Lung microvascular endothelial cell (primary cell): ENCODE results near the gene SLC22A2. TPM values are rescaled to one million over a fixed set of nuclear protein-coding genes. Genes with fewer than 3 reads are reported as not detected.
"Not testable (repeated sequence)": the region's sequence is repeated elsewhere in the genome, so short reads cannot be mapped to it uniquely, and the experiment has no call there.

Source experiments
- DNase-seq, 2 donors: peaks; one replicate each; pipeline versions ENCODE4 v3.0.0 to v3.0.0-alpha.2; 2010; ENCODE audit warnings: low read depth in 2 of 2
- total RNA-seq: library from RNA; depleted of rRNA; stranded (reverse); fragments of >200 nt; gene quantifications from 2 replicates; pipeline ENCODE4 v1.2.1, GENCODE V29; 2014

SLC22A2 gene
- total RNA-seq, 1 donor from 2014 or later: not detected

GRCh38 chr6:160248538-160248937, 10.1 kb downstream of the SLC22A2 start:
- DNase-seq: no peak

- DNase-seq: no peak
Measured at GRCh38 chr6:160247457-160247883, 11.2 kb downstream of the SLC22A2 start.

GRCh38 chr6:160240691-160241084, 17.9 kb downstream of the SLC22A2 start:
- no peak for DNase-seq

- no peak for DNase-seq
Measured at GRCh38 chr6:160239929-160240690, 18.5 kb downstream of the SLC22A2 start.

GRCh38 chr6:160238761-160239751, 19.6 kb downstream of the SLC22A2 start:
- DNase-seq: no peak

GRCh38 chr6:160238278-160238711, 20.3 kb downstream of the SLC22A2 start:
- DNase-seq: no peak

GRCh38 chr6:160237597-160238275, 20.9 kb downstream of the SLC22A2 start:
- not testable (repeated sequence) for DNase-seq

GRCh38 chr6:160236235-160236872, 22.3 kb downstream of the SLC22A2 start:
- not testable (repeated sequence) for DNase-seq

- DNase-seq: not testable (repeated sequence)
Measured at GRCh38 chr6:160233950-160234640, 24.5 kb downstream of the SLC22A2 start.

- DNase-seq: no peak
Measured at GRCh38 chr6:160227769-160228161, 30.9 kb downstream of the SLC22A2 start.

- DNase-seq: no peak
Measured at GRCh38 chr6:160227038-160227768, 31.4 kb downstream of the SLC22A2 start.

- DNase-seq: no peak
Measured at GRCh38 chr6:160226118-160226591, 32.5 kb downstream of the SLC22A2 start.

GRCh38 chr6:160224639-160225237, 33.9 kb downstream of the SLC22A2 start:
- DNase-seq: no peak

GRCh38 chr6:160222491-160222890, 36.1 kb downstream of the SLC22A2 start:
- DNase-seq: no peak

- no peak for DNase-seq
Measured at GRCh38 chr6:160221918-160222317, 36.7 kb downstream of the SLC22A2 start.

- no peak for DNase-seq
Measured at GRCh38 chr6:160221423-160221822, 37.2 kb downstream of the SLC22A2 start.

GRCh38 chr6:160218810-160219209, 39.8 kb downstream of the SLC22A2 start:
- no peak for DNase-seq

GRCh38 chr6:160217863-160218262, 40.8 kb downstream of the SLC22A2 start:
- no peak for DNase-seq

- DNase-seq: no peak
Measured at GRCh38 chr6:160217073-160217472, 41.5 kb downstream of the SLC22A2 start.
